Measurements from ENCODE around the gene CAMTA1. TPM values are rescaled to one million over a fixed set of nuclear protein-coding genes. Genes with fewer than 3 reads are reported as not detected.
A peak's percentile ranks its signal among the peaks of the same experiment; 100 is the strongest.

The CAMTA1 gene
- total and polyA plus RNA-seq, 2 experiments from 2014 or later, result 89.0 to 145 TPM

DNA sequence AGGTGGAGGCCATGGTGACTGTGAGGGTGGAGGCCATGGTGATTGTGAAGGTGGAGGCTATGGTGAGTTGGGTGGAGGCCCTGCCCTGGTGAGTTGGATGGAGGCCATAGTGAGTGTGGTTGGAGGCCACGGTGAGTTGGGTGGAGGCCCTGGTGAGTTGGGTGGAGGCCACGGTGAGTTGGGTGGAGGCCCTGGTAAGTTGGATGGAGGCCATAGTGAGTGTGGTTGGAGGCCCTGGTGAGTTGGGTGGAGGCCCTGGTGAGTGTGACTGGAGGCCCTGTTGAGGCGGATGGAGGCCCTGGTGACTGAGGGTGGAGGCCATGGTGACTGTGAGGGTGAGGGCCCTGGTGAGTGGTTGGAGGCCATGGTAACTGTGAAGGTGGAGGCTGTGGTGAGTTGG is 860.9 kb downstream of the CAMTA1 start:
- no peak for TF ChIP-seq EZH2 (IDR thresholded peaks at IDR 0.05; ENCODE audit: borderline replicate concordance)
- TF ChIP-seq, protein P1, sequence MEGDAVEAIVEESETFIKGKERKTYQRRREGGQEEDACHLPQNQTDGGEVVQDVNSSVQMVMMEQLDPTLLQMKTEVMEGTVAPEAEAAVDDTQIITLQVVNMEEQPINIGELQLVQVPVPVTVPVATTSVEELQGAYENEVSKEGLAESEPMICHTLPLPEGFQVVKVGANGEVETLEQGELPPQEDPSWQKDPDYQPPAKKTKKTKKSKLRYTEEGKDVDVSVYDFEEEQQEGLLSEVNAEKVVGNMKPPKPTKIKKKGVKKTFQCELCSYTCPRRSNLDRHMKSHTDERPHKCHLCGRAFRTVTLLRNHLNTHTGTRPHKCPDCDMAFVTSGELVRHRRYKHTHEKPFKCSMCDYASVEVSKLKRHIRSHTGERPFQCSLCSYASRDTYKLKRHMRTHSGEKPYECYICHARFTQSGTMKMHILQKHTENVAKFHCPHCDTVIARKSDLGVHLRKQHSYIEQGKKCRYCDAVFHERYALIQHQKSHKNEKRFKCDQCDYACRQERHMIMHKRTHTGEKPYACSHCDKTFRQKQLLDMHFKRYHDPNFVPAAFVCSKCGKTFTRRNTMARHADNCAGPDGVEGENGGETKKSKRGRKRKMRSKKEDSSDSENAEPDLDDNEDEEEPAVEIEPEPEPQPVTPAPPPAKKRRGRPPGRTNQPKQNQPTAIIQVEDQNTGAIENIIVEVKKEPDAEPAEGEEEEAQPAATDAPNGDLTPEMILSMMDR (IDR thresholded peaks at IDR 0.05; ENCODE audit: poor library complexity), result no peak
- no peak for TF ChIP-seq EZH2phosphoT487 (IDR thresholded peaks at IDR 0.05; ENCODE audit: low read depth, severe bottlenecking, unreplicated experiment)
- Histone ChIP-seq H3K9me2 (replicated peaks; ENCODE audit: insufficient read depth) (no peaks in the 10 kb centered on the region), H3K9me3 (ENCODE audit: low read depth) (no peaks in the 10 kb centered on the region), H3K79me2 (no peaks in the 10 kb centered on the region), H3K27me3 (no peaks in the 10 kb centered on the region), H2AFZ (no peak overlapping the region), H3K4me2 (no peak overlapping the region), H3K27ac (no peak overlapping the region), H4K20me1 (ENCODE audit: insufficient read depth, poor library complexity, severe bottlenecking) (no peaks in the 10 kb centered on the region), H3K36me3 (replicated peaks; ENCODE audit: insufficient read depth, low read depth) (no peaks in the 10 kb centered on the region), H3K4me3 (no peak overlapping the region), H3K4me1 (ENCODE audit: insufficient read depth) (peaks cover 9% of the 10 kb centered on the region)
- 97% methylated on average over 3 of the region's 3 CpGs for WGBS (ENCODE audit: low lambda C conversion rate, missing lambda C conversion rate)
- DNase-seq (ENCODE audit: low spot score), result no peak

DNA sequence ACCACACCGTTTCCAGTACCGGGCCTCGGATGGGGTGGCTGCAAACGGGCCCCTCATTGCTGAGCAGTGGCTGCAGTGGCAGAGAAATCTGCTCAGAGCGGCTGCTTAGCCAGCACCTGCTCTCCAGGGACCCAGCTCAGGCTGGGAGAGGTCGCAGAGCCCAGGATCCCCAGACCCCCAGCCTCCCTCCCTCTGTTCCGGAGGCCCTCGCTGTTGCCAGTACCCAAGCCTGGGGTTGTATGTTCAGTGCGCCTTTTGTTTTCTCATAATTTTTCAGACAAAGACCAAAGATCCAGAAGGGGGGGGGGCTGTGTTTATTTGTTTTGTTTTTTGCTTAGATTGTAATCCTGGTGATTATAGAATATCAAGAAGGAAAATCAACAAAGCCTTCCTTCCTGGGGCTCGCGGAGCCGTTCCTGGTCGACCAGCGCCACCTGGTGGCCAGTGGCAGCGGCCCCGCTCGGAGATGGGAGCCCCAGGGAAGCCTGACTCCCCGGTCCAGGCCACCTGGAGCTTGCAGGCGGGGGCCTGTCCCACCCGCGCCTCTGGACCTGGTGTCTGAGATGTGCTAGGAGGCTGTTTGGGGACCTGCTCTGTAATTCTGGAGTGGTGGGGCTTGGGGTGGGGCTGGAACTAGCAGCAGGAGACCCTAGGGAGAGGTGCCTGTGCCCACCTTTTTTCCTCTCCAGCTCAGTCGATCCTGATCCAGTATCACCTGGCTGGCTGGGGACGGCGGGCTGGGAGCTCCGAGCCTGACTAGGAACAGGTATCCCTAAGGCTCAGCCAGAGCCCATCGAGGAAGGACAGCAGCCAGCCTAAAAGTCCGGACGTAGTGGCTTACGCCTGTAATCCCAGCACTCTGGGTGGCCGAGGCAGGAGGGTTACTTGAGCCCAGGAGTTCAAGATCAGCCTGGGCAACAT is 862.0 kb downstream of the CAMTA1 start:
- peak; percentile 81 for DNase-seq (ENCODE audit: low spot score)
- no peaks in the 10 kb centered on the region for H3K9me2 ChIP-seq (replicated peaks; ENCODE audit: insufficient read depth)
- TF ChIP-seq EZH2phosphoT487 (IDR thresholded peaks at IDR 0.05; ENCODE audit: low read depth, severe bottlenecking, unreplicated experiment) (no peak), EZH2 (IDR thresholded peaks at IDR 0.05; ENCODE audit: borderline replicate concordance) (no peak)
- TF ChIP-seq, protein P1 (IDR thresholded peaks at IDR 0.05; ENCODE audit: poor library complexity), result peak; percentile 95
- H3K4me1 ChIP-seq (ENCODE audit: insufficient read depth), result peaks cover 9% of the 10 kb centered on the region
- no peaks in the 10 kb centered on the region for H3K9me3 ChIP-seq (ENCODE audit: low read depth)
- H3K79me2 ChIP-seq, result no peaks in the 10 kb centered on the region
- H2AFZ ChIP-seq, result no peak overlapping the region
- no peaks in the 10 kb centered on the region for H3K36me3 ChIP-seq (replicated peaks; ENCODE audit: insufficient read depth, low read depth)
- H3K27me3 ChIP-seq, result no peaks in the 10 kb centered on the region
- H3K27ac ChIP-seq, result no peak overlapping the region
- H4K20me1 ChIP-seq (ENCODE audit: insufficient read depth, poor library complexity, severe bottlenecking), result no peaks in the 10 kb centered on the region
- H3K4me3 ChIP-seq, result no peak overlapping the region
- 48% methylated on average over 29 of the region's 30 CpGs for WGBS (ENCODE audit: low lambda C conversion rate, missing lambda C conversion rate)
- no peak overlapping the region for H3K4me2 ChIP-seq

DNA sequence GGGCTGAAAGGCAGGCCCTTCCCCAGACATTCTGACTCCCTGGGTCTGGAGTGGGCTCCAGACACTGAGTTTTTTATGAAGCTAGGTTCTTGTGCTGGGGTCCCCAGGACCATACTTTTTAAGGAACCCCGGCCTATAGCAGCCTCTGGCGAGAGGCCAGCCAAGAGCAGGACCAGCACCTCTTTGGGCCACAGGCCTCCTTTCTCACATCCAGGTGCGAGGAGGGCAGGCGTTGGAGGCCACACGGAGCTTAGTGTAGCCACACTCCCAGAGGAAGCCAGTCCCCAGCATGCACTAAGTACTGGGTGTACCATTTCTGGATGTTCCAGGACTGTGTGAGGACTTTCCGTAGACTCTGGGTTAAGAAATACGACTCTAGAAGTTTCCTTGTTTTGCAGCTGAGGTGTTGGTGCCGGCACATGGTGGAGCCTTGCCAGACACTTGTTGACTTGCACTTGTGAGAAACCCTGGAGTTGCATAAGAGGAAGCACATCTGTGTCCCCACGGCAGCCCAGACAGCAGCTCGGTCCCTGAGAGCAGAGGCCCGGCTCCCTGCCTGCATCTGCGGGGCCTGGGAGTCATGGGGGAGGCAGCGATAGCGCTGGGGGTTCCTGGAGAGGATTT is 863.6 kb downstream of the CAMTA1 start:
- H3K4me1 ChIP-seq (ENCODE audit: insufficient read depth), result no peaks in the 10 kb centered on the region
- H3K9me2 ChIP-seq (replicated peaks; ENCODE audit: insufficient read depth), result no peaks in the 10 kb centered on the region
- no peak overlapping the region for H3K4me3 ChIP-seq
- WGBS (ENCODE audit: low lambda C conversion rate, missing lambda C conversion rate), result 82% methylated on average over 11 of the region's 14 CpGs
- no peaks in the 10 kb centered on the region for H3K36me3 ChIP-seq (replicated peaks; ENCODE audit: insufficient read depth, low read depth)
- H3K4me2 ChIP-seq, result no peak overlapping the region
- H3K27ac ChIP-seq, result no peak overlapping the region
- H3K9me3 ChIP-seq (ENCODE audit: low read depth), result no peaks in the 10 kb centered on the region
- no peaks in the 10 kb centered on the region for H4K20me1 ChIP-seq (ENCODE audit: insufficient read depth, poor library complexity, severe bottlenecking)
- H3K79me2 ChIP-seq, result no peaks in the 10 kb centered on the region
- no peaks in the 10 kb centered on the region for H3K27me3 ChIP-seq
- H2AFZ ChIP-seq, result no peak overlapping the region
- TF ChIP-seq, protein P1 (IDR thresholded peaks at IDR 0.05; ENCODE audit: poor library complexity), result no peak
- TF ChIP-seq EZH2phosphoT487 (IDR thresholded peaks at IDR 0.05; ENCODE audit: low read depth, severe bottlenecking, unreplicated experiment) (no peak), EZH2 (IDR thresholded peaks at IDR 0.05; ENCODE audit: borderline replicate concordance) (no peak)
- DNase-seq (ENCODE audit: low spot score), result no peak

Measured in hepatocyte (in vitro differentiated cells).